Smooth muscle cell of the coronary artery (primary cell): ENCODE results near the gene MAP4K1. TPM values are rescaled to one million over a fixed set of nuclear protein-coding genes. Genes with fewer than 3 reads are reported as not detected.

Experiments used
- total RNA-seq: library from RNA; depleted of rRNA; stranded (reverse); fragments of >200 nt; gene quantifications from 2 replicates; pipeline ENCODE4 v1.2.3, GENCODE V29; 2014; ENCODE audit warnings: low replicate concordance

Gene MAP4K1
- 0.08 TPM in 1 of 2 replicates, not detected in the other for total RNA-seq

DNA sequence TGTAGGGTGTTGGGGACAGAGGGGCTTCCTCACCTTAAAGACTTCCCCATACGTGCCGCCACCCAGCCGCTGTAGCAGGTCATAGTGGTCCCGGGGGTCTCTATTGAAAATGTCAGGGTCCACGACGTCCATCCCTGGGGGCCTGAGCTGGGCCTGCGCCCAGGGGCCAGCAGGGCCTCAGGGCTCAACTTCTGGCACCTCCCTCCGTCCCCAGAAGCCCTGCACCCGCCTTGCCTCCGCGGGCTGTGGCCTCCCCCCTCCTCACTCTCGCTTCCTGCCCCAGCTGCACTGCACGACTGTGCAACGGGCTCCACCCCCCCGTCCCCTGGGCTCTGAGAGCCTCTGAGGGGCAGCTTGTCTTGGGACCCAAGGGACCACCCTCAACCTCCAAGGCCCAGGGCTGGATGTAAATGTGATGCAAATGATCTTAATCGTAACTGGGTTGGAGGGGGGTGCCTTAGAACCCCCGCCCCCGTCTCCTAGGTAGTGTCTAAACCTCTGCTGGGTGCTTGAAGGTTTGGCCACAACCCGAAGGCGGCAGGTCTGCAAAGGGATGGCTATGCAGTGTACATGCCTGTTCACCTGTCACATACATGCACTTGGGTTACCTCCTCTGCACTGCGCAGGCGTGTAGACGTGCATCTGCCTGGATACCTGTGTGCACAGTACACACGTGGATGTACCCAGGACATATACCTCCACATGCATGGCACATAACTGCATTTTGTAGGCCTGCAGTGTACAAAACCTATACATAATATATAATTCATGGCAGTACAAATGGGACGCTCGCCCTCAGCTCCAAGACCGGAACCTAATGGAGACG, at the start of gene MAP4K1:
MAP4K1 (minus strand) TSS at position 190 of the 826 bp plus-strand sequence; CDS start at position 132, 58 bp downstream.

DNA sequence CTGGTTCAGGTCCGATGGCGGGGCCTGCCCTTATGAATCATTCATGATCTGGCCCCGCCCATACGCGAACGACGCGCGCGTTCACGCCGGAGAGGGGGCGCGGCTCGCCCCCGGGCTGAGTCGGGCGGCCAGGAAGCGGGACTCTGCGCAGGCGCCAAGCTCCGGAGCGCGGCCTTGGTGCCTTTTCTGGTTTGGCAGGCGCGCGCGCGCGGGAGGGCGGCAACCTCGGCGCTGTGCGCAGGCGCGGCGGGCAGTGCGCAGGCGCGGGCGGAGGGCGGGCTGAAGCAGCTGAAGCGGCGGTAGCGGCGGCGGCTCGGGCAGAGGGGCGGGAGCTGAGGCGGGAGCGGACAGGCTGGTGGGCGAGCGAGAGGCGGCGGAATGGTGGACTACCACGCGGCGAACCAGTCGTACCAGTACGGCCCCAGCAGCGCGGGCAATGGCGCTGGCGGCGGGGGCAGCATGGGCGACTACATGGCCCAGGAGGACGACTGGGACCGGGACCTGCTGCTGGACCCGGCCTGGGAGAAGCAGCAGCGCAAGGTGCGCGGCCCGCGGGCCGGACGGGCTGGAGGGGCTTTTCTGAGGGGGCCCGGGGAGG, 29.7 kb upstream of the MAP4K1 start, which contains the start of gene ACTN4:
ACTN4 (plus strand) TSS at position 282 of the 598 bp plus-strand sequence; CDS start at position 379, 97 bp downstream.

DNA sequence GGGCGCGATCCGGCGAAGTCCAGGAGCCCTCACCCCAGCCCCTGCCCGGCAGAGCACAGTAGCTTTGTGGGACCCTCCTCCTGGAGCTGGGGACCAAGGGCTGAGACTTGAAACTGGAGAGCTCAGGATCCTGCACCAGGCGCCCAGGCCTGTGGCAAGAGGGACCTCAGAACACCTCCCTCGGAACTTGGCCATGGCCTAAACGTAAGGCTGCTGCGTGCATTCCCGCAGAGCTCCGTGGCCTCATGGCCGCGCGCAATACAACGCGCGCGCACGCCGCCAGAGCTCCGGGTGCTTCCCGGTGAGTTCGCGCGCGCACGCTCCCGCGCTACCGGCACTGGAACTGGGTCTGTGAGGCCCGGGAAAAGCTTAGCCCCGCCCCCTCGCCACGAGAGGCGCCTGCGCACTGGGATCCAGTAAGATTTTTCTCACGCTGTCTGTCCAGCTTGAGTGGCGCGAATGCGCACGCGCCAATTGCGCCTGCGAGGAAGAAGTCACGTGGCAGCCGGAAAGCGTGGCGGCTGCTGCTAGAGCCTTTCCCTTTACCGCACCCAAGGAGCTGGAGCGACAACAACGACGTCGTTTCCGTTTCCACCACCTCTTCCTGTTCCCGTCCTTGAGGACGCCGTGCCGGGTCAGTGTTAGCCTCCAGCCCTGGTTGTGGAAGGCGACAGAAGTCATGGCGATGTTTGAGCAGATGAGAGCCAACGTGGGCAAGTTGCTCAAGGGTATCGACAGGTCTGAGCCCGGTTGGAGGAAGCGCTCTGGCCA, 1.0 kb upstream of the MAP4K1 start, which contains the start of gene EIF3K:
EIF3K (plus strand) TSS at position 599 of the 771 bp plus-strand sequence; CDS start at position 680, 81 bp downstream.

Other genes starting within 250 kb of the MAP4K1 start
- gene PSMD8, start 243.4 kb downstream of the MAP4K1 start, total RNA-seq = 151 and 355 TPM in 2 replicates
- gene GGN, start 229.9 kb downstream of the MAP4K1 start, total RNA-seq = under 0.01 and 0.15 TPM in 2 replicates
- gene SPRED3, start 229.3 kb downstream of the MAP4K1 start, total RNA-seq = 1.4 and 3.6 TPM in 2 replicates
- 5.6 and 7.5 TPM in 2 replicates for gene FAM98C, start 214.9 kb downstream of the MAP4K1 start, total RNA-seq
- gene RASGRP4, start 191.7 kb downstream of the MAP4K1 start, total RNA-seq = not detected in 2 replicates
- under 0.01 and 0.12 TPM in 2 replicates for gene RYR1, start 184.3 kb downstream of the MAP4K1 start, total RNA-seq
- gene EIF3K, start 1.2 kb upstream of the MAP4K1 start, total RNA-seq = 371 and 380 TPM in 2 replicates
- 123 and 323 TPM in 2 replicates for gene ACTN4, start 29.7 kb upstream of the MAP4K1 start, total RNA-seq
- 0.08 TPM in 1 of 2 replicates, not detected in the other for gene CAPN12, start 126.5 kb upstream of the MAP4K1 start, total RNA-seq
- not detected in 2 replicates for gene LGALS7, start 155.6 kb upstream of the MAP4K1 start, total RNA-seq
- not detected in 2 replicates for gene LGALS7B, start 171.2 kb upstream of the MAP4K1 start, total RNA-seq
- gene LGALS4, start 195.0 kb upstream of the MAP4K1 start, total RNA-seq = not detected in 2 replicates
- gene ECH1, start 213.8 kb upstream of the MAP4K1 start, total RNA-seq = 21.9 and 28.3 TPM in 2 replicates
- 123 and 220 TPM in 2 replicates for gene HNRNPL, start 232.0 kb upstream of the MAP4K1 start, total RNA-seq